Measurements from ENCODE around the gene XRCC5. TPM values are rescaled to one million over a fixed set of nuclear protein-coding genes. Genes with fewer than 3 reads are reported as not detected.

The XRCC5 gene
- total and polyA plus RNA-seq, 2 donors (not counting 1 experiment from before 2014, with no cell fraction given) = 45.5 to 198 TPM

GRCh38 chr2:216147172-216148131, 38.3 kb downstream of the XRCC5 start:
- Histone ChIP-seq H3K4me2 (replicated peaks; ENCODE audit: low read depth, low read length, poor library complexity, severe bottlenecking) (no peak overlapping the region), H3K9me3 (ENCODE audit: control extremely low read depth in 1 of 3, control insufficient read depth in 2 of 3, insufficient read depth in 1 of 3, low read length in 2 of 3) (no peaks in the 10 kb centered on the region), H3K4me3 (ENCODE audit: control extremely low read depth in 1 of 5, extremely low read depth in 1 of 5, insufficient read depth in 1 of 5, low read depth in 2 of 5, low read length in 4 of 5) (no peak overlapping the region), H3K4me1 (ENCODE audit: control insufficient read depth in 2 of 2, insufficient read depth in 2 of 2, low read length in 2 of 2) (no peaks in the 10 kb centered on the region), H2AFZ (ENCODE audit: insufficient read depth, low read depth, low read length, poor library complexity, severe bottlenecking) (no peak overlapping the region), H3K27ac (ENCODE audit: low read length in 2 of 2) (no peak overlapping the region), H3K27me3 (replicated peaks in 1 of 4; ENCODE audit: control extremely low read depth in 1 of 4, control insufficient read depth in 3 of 4, insufficient read depth in 4 of 4, low read length in 3 of 4) (no peaks in the 10 kb centered on the region), H3K36me3 (replicated peaks in 1 of 2; ENCODE audit: control extremely low read depth in 1 of 2, control insufficient read depth in 1 of 2, extremely low read depth in 1 of 2, insufficient read depth in 2 of 2, low read length in 1 of 2) (peaks cover 33 to 87% of the 10 kb centered on the region in 2 experiments), H3K79me2 (ENCODE audit: control insufficient read depth, insufficient read depth, low read length) (peaks cover 27% of the 10 kb centered on the region), H3K9ac (ENCODE audit: low read length) (no peak overlapping the region), H4K20me1 (ENCODE audit: control insufficient read depth, insufficient read depth, low read length, poor library complexity, severe bottlenecking) (no peaks in the 10 kb centered on the region)
- Mint-ChIP-seq H3K4me1 (no peaks in the 10 kb centered on the region), H3K9me3 (ENCODE audit: insufficient read depth) (no peaks in the 10 kb centered on the region), H3K27me3 (no peaks in the 10 kb centered on the region), H3K4me3 (no peak overlapping the region), H3K27ac (no peak overlapping the region)
- ChIA-PET POLR2A (no interaction called here), CTCF (interaction anchor here (1.0 to 1.2 kb wide), 3 partner anchors 9 to 520 kb away, joined by 3 read pairs; no protein-coding TSS in a partner anchor)
- TF ChIP-seq, protein P1, sequence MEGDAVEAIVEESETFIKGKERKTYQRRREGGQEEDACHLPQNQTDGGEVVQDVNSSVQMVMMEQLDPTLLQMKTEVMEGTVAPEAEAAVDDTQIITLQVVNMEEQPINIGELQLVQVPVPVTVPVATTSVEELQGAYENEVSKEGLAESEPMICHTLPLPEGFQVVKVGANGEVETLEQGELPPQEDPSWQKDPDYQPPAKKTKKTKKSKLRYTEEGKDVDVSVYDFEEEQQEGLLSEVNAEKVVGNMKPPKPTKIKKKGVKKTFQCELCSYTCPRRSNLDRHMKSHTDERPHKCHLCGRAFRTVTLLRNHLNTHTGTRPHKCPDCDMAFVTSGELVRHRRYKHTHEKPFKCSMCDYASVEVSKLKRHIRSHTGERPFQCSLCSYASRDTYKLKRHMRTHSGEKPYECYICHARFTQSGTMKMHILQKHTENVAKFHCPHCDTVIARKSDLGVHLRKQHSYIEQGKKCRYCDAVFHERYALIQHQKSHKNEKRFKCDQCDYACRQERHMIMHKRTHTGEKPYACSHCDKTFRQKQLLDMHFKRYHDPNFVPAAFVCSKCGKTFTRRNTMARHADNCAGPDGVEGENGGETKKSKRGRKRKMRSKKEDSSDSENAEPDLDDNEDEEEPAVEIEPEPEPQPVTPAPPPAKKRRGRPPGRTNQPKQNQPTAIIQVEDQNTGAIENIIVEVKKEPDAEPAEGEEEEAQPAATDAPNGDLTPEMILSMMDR (IDR thresholded peaks at IDR 0.05) = no peak
- TF ChIP-seq EZH2 (IDR thresholded peaks at IDR 0.05; ENCODE audit: borderline replicate concordance, insufficient read depth, low read depth, low read length, poor library complexity, severe bottlenecking) = no peak
- WGBS (ENCODE audit: insufficient coverage) = 95% methylated on average over 4 of the region's 5 CpGs
- intact Hi-C loops (cut with micrococcal nuclease) = no loop called here
- DNase-seq (no peak), ATAC-seq (ENCODE audit: low read depth) (no peak)

DNA sequence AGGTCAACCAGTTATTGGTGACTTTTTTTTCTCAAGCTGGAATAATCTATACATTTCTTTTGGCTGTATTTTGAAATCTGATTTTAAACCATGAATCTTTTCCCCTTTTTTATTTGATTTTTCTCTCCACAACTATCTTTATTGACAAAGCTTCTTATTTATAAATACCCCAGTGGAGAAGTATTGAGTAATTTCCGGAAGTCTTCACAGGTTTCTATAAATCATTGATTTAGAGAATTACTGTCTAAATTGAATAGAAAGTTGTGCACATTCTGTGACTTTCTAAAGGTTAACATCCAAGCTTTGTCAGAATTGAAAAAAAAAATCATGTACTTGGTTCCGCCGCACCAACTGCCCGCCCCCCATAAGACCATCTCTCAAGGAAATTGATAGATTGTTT, 39.8 kb downstream of the XRCC5 start:
- Histone ChIP-seq H3K27me3 (replicated peaks in 1 of 4; ENCODE audit: control extremely low read depth in 1 of 4, control insufficient read depth in 3 of 4, insufficient read depth in 4 of 4, low read length in 3 of 4) (no peaks in the 10 kb centered on the region), H3K27ac (ENCODE audit: low read length in 2 of 2) (no peak overlapping the region), H2AFZ (ENCODE audit: insufficient read depth, low read depth, low read length, poor library complexity, severe bottlenecking) (no peak overlapping the region), H3K4me2 (replicated peaks; ENCODE audit: low read depth, low read length, poor library complexity, severe bottlenecking) (no peak overlapping the region), H3K4me3 (ENCODE audit: control extremely low read depth in 1 of 5, extremely low read depth in 1 of 5, insufficient read depth in 1 of 5, low read depth in 2 of 5, low read length in 4 of 5) (no peak overlapping the region), H3K4me1 (ENCODE audit: control insufficient read depth in 2 of 2, insufficient read depth in 2 of 2, low read length in 2 of 2) (no peaks in the 10 kb centered on the region), H3K36me3 (replicated peaks in 1 of 2; ENCODE audit: control extremely low read depth in 1 of 2, control insufficient read depth in 1 of 2, extremely low read depth in 1 of 2, insufficient read depth in 2 of 2, low read length in 1 of 2) (peaks cover 32 to 87% of the 10 kb centered on the region in 2 experiments), H3K9me3 (ENCODE audit: control extremely low read depth in 1 of 3, control insufficient read depth in 2 of 3, insufficient read depth in 1 of 3, low read length in 2 of 3) (no peaks in the 10 kb centered on the region), H4K20me1 (ENCODE audit: control insufficient read depth, insufficient read depth, low read length, poor library complexity, severe bottlenecking) (no peaks in the 10 kb centered on the region), H3K9ac (ENCODE audit: low read length) (no peak overlapping the region), H3K79me2 (ENCODE audit: control insufficient read depth, insufficient read depth, low read length) (peaks cover 32% of the 10 kb centered on the region)
- intact Hi-C loops (cut with micrococcal nuclease) = no loop called here
- Mint-ChIP-seq H3K4me3 (no peak overlapping the region), H3K9me3 (ENCODE audit: insufficient read depth) (no peaks in the 10 kb centered on the region), H3K4me1 (no peaks in the 10 kb centered on the region), H3K27ac (no peak overlapping the region), H3K27me3 (no peaks in the 10 kb centered on the region)
- TF ChIP-seq EZH2 (IDR thresholded peaks at IDR 0.05; ENCODE audit: borderline replicate concordance, insufficient read depth, low read depth, low read length, poor library complexity, severe bottlenecking) = no peak
- TF ChIP-seq, protein P1 (IDR thresholded peaks at IDR 0.05) = no peak
- ATAC-seq (ENCODE audit: low read depth) (no peak), DNase-seq (no peak)
- POLR2A ChIA-PET = no interaction called here
- WGBS (ENCODE audit: insufficient coverage) = no CpG with 5 or more reads among the region's 4 CpGs
- CTCF ChIA-PET = interaction anchor here (0.8 to 1.2 kb wide), 2 partner anchors 21 to 34 kb away, joined by 3 read pairs; no protein-coding TSS in a partner anchor
